WTC11 (cell line): ENCODE results near the gene SUMF1.

ENCODE experiments used
- NFYB ChIP-seq: sonication (generic); formaldehyde crosslinking; conservative IDR thresholded peaks from 2 replicates; pipeline ENCODE4 v1.8.0; 2022; ENCODE audit warnings: low read depth, missing genetic modification reagents
- TF ChIP-seq, protein P1 (sequence below): fragments of 200-600 bp; IDR thresholded peaks from 2 replicates; pipeline ENCODE4 v1.8.0; 2022; ENCODE audit warnings: antibody characterized with exemption

GRCh38 chr3:4462369-4463040, 4.6 kb downstream of the SUMF1 start:
- TF ChIP-seq, protein P1, sequence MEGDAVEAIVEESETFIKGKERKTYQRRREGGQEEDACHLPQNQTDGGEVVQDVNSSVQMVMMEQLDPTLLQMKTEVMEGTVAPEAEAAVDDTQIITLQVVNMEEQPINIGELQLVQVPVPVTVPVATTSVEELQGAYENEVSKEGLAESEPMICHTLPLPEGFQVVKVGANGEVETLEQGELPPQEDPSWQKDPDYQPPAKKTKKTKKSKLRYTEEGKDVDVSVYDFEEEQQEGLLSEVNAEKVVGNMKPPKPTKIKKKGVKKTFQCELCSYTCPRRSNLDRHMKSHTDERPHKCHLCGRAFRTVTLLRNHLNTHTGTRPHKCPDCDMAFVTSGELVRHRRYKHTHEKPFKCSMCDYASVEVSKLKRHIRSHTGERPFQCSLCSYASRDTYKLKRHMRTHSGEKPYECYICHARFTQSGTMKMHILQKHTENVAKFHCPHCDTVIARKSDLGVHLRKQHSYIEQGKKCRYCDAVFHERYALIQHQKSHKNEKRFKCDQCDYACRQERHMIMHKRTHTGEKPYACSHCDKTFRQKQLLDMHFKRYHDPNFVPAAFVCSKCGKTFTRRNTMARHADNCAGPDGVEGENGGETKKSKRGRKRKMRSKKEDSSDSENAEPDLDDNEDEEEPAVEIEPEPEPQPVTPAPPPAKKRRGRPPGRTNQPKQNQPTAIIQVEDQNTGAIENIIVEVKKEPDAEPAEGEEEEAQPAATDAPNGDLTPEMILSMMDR: no peak
- TF ChIP-seq NFYB (CRISPR knock-in tag): no peak
